ENCODE results near the gene STPG3. TPM values are rescaled to one million over a fixed set of nuclear protein-coding genes. Genes with fewer than 3 reads are reported as not detected.

STPG3 gene
- total RNA-seq, 6 donors from 2014 or later: 0.23 TPM; not detected in 5

DNA sequence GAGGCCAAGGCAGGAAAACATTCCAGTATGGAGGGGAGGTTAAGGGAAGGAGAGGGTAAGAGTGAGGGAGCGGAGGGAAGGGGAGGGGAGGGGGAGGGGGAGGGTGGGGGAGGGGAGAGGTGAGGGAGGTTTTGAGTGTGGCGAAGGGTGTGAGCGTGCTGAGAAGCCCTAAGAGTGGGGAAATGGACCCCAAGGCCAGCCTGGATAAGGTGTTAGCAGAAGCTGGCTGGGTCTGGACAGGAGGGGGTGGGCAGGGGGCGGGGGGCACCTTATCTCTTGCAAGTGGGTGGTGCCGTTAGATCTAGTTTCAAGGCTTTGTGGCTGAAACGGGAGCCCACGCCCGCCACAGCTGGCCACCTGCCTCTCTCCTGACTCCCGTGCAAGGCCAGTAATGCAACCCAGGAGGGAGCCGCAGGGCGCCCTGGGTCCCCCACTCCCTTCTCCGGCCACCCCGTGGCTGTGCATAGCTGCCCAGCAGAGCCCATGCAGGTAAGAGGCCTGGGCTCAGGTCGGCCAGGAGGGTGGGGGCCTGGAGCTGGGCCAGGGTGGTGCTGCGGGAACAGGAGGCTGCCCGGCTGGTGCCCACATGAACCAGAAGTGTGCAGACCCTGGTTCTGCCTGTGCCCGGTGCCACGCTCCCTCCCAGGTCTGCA is 23.1 kb upstream of the STPG3 start:
- Histone ChIP-seq H3K4me1 (peaks cover 9 to 41% (median 30%) of the 10 kb centered on the region in 4 donors), H3K27ac (peak overlapping the region in 1 of 4 donors; percentile 85), H3K9me3 (no peaks in the 10 kb centered on the region), H3K36me3 (no peaks in the 10 kb centered on the region), H3K4me3 (no peak overlapping the region), H3K27me3 (peaks cover 0 to 24% (median 1%) of the 10 kb centered on the region in 4 donors)
- WGBS, 2 donors: 25 to 28% methylated on average over 6 to 11 of the region's 18 CpGs
- no peak for ATAC-seq (ENCODE audit: low FRiP score in 2 of 2)
- TF ChIP-seq EP300 (IDR thresholded peaks at IDR 0.05) (no peak), CTCF (IDR thresholded peaks at IDR 0.05) (no peak), POLR2A (IDR thresholded peaks at IDR 0.05) (no peak)
- peak in 1 of 2 donors; percentile 76 for DNase-seq

GRCh38 chr9:137228506-137228967 is 22.5 kb upstream of the STPG3 start:
- no peak overlapping the region for H3K4me3 ChIP-seq
- DNase-seq (peak in 1 of 2 donors; percentile 83), ATAC-seq (ENCODE audit: low FRiP score in 2 of 2) (no peak)
- 52% methylated on average over 28 of the region's 29 CpGs; no CpG with 5 or more reads in 1 of the 2 donors for WGBS, 2 donors
- H3K4me1 ChIP-seq: peaks cover 8 to 39% (median 28%) of the 10 kb centered on the region in 4 donors
- H3K27ac ChIP-seq: no peak overlapping the region
- H3K36me3 ChIP-seq: no peaks in the 10 kb centered on the region
- H3K9me3 ChIP-seq: no peaks in the 10 kb centered on the region
- peaks cover 0 to 27% (median 1%) of the 10 kb centered on the region in 4 donors for H3K27me3 ChIP-seq
- no peak for TF ChIP-seq CTCF (IDR thresholded peaks at IDR 0.05)
- TF ChIP-seq POLR2A (IDR thresholded peaks at IDR 0.05): no peak
- no peak for TF ChIP-seq EP300 (IDR thresholded peaks at IDR 0.05)
- no peak for TF ChIP-seq POLR2AphosphoS5 (IDR thresholded peaks at IDR 0.05)

- no peak overlapping the region for H3K4me3 ChIP-seq
- H3K4me1 ChIP-seq: peaks cover 3 to 33% (median 23%) of the 10 kb centered on the region in 4 donors
- H3K27me3 ChIP-seq: peaks cover 0 to 34% (median 2%) of the 10 kb centered on the region in 4 donors
- H3K27ac ChIP-seq: no peak overlapping the region
- DNase-seq (peak in 1 of 2 donors; percentile 75), ATAC-seq (ENCODE audit: low FRiP score in 2 of 2) (no peak)
- no peaks in the 10 kb centered on the region for H3K9me3 ChIP-seq
- WGBS, 2 donors: 71 to 77% methylated on average over 10 to 24 of the region's 27 CpGs
- H3K36me3 ChIP-seq: no peaks in the 10 kb centered on the region
- TF ChIP-seq EP300 (IDR thresholded peaks at IDR 0.05): no peak
- no peak for TF ChIP-seq POLR2AphosphoS5 (IDR thresholded peaks at IDR 0.05)
- no peak for TF ChIP-seq CTCF (IDR thresholded peaks at IDR 0.05)
- no peak for TF ChIP-seq POLR2A (IDR thresholded peaks at IDR 0.05)
These were observed 21.9 kb upstream of the STPG3 start for GRCh38 chr9:137228968-137229896.

GRCh38 chr9:137229903-137230704 is 21.0 kb upstream of the STPG3 start:
- 33 to 61% methylated on average over 3 to 26 of the region's 31 CpGs for WGBS, 2 donors
- Histone ChIP-seq H3K27ac (no peak overlapping the region), H3K4me1 (peaks cover 0 to 24% (median 17%) of the 10 kb centered on the region in 4 donors), H3K27me3 (peaks cover 0 to 34% (median 4%) of the 10 kb centered on the region in 4 donors), H3K4me3 (no peak overlapping the region), H3K36me3 (no peaks in the 10 kb centered on the region), H3K9me3 (no peaks in the 10 kb centered on the region)
- TF ChIP-seq CTCF (IDR thresholded peaks at IDR 0.05) (no peak), EP300 (IDR thresholded peaks at IDR 0.05) (no peak), POLR2AphosphoS5 (IDR thresholded peaks at IDR 0.05) (no peak), POLR2A (IDR thresholded peaks at IDR 0.05) (no peak)
- ATAC-seq (ENCODE audit: low FRiP score in 2 of 2): no peak
- peak in 1 of 2 donors; percentile 81 for DNase-seq
